HG03066 (cell line): ENCODE measurements around the gene SNRPA.

Source experiments
- ATAC-seq: cut with Tn5 transposase; IDR thresholded peaks from one replicate; pipeline ENCODE4 v1.9.1; 2021; ENCODE audit warnings: low read depth; ENCODE audit not compliant: unreplicated experiment

SNRPA gene

DNA sequence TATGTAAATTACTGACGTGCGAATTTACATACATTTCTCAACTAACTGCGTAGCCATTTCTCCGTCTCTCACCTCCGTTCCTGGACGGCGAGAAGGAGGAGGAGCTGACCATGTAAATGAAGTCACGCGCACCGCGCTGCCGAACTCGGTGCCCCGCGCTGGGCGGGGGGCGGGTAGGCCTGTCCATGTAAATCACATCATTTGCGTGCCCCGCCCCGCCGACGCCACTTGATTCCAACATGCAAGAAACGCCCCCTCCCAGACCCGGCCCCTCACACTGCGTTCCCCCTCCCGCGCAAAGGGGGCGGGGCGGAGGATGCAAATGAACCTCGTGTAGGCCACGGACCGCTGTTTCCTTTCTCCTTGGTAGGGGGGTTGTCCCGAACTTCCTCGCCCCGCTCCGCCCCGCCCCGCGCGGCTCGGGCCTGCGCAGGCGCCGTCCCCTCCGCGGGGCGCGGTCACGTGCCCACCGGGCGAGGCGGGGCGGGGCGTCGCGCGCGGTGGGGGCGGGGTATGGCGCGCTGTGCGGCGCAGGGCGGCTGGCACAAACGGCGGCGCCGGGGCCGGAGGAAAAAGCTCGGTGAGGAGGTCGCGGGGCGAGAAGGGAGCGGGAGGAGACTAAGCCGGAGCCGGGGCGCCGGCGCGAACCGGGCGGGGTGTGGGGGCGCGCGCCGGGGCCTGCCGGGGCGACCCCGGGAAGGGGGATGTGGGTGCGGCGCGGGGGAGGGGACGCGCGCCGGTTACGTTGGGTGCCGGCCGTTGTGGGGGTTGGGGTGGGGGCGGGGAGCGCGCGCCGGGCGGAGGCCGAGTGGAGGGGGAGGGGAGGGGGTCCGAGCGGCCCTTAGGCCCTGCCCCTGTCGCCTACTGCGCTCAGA, 47.9 kb downstream of the SNRPA start, which contains the start of gene EGLN2:
Gene EGLN2 (plus strand): TSS at position 509 of the 875 bp plus-strand sequence. CDS start 1,382 bp downstream, outside the sequence.
- ATAC-seq: peak; percentile 78

DNA sequence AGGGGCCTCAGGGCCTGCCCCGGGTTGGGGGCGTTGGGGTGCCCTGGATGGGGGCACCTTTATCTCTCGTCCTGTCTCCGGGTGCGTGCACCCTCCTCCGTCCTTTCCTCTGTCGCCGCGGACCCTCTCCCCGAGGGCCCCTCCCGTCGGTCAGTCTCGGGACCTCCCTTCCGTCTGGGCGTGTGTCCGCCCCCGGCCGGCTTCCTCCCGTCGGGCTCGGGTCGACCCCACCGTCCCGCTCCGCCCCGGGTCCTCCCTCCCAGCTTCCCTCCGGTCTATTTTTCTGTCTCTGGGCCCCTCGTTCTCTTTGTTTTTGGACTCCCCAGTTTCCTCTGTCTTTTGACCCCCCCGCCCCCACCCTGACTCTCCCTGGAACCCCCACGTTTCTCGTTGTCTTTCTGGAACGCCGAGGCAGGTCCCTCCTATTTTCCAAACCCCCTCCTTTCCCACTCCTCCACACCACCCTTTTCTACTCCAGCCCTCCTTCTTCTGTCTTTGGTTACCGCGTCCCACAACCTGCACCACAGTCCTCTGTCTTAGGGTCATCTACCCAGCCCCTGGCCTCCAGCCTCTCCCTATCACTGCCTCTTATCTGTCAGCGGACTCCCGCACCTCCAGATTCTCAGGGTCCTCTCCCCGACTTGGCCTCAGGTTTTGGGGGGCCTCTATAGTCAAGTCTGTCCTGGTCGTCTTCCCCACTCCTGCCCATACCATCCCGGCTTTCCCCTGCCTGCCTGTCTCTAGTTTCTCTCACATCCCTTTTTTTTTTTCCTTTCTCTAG, 48.7 kb downstream of the SNRPA start:
- ATAC-seq: no peak

DNA sequence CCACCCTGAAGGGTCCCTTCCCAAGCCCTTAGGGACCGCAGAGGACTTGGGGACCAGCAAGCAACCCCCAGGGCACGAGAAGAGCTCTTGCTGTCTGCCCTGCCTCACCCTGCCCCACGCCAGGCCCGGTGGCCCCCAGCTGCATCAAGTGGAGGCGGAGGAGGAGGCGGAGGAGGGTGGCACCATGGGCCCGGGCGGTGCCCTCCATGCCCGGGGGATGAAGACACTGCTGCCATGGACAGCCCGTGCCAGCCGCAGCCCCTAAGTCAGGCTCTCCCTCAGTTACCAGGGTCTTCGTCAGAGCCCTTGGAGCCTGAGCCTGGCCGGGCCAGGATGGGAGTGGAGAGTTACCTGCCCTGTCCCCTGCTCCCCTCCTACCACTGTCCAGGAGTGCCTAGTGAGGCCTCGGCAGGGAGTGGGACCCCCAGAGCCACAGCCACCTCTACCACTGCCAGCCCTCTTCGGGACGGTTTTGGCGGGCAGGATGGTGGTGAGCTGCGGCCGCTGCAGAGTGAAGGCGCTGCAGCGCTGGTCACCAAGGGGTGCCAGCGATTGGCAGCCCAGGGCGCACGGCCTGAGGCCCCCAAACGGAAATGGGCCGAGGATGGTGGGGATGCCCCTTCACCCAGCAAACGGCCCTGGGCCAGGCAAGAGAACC, 49.5 kb downstream of the SNRPA start:
- no peak for ATAC-seq

DNA sequence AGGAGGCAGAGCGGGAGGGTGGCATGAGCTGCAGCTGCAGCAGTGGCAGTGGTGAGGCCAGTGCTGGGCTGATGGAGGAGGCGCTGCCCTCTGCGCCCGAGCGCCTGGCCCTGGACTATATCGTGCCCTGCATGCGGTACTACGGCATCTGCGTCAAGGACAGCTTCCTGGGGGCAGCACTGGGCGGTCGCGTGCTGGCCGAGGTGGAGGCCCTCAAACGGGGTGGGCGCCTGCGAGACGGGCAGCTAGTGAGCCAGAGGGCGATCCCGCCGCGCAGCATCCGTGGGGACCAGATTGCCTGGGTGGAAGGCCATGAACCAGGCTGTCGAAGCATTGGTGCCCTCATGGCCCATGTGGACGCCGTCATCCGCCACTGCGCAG, 50.0 kb downstream of the SNRPA start:
- ATAC-seq: no peak

DNA sequence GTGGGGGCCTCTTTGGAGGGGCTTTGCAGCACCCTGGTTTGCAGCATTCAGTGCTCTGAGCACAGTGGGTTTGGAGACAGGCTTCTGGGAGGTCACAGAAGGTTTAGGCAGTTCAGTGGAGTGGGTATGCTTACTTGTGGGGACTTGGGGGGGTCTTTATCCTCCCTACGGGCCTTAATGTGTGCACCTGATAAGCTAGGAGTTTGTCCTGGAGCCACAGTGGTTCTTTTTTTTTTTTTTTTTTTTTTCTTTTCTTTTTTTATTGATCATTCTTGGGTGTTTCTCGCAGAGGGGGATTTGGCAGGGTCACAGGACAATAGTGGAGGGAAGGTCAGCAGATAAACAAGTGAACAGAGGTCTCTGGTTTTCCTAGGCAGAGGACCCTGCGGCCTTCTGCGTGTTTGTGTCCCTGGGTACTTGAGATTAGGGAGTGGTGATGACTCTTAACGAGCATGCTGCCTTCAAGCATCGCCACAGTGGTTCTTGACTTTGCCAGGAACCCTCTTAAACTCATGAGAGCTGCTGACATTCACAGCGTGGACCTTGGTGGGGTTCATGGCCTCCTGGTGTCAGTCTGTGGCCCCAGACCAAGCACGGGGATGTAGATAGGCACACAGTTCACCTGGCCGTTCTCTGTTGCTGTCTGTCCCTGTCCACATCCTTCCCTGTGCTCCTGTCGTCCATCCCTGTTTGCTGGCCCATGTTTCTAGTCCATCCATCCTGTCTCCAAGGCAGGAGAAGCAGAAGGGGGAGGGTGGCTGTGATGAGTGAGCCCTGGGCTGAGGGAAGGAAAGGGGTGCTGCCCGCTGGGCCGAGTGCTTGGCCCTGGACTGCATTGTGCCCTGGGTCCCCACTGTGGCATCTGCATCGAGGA, 50.7 kb downstream of the SNRPA start:
- ATAC-seq: no peak

DNA sequence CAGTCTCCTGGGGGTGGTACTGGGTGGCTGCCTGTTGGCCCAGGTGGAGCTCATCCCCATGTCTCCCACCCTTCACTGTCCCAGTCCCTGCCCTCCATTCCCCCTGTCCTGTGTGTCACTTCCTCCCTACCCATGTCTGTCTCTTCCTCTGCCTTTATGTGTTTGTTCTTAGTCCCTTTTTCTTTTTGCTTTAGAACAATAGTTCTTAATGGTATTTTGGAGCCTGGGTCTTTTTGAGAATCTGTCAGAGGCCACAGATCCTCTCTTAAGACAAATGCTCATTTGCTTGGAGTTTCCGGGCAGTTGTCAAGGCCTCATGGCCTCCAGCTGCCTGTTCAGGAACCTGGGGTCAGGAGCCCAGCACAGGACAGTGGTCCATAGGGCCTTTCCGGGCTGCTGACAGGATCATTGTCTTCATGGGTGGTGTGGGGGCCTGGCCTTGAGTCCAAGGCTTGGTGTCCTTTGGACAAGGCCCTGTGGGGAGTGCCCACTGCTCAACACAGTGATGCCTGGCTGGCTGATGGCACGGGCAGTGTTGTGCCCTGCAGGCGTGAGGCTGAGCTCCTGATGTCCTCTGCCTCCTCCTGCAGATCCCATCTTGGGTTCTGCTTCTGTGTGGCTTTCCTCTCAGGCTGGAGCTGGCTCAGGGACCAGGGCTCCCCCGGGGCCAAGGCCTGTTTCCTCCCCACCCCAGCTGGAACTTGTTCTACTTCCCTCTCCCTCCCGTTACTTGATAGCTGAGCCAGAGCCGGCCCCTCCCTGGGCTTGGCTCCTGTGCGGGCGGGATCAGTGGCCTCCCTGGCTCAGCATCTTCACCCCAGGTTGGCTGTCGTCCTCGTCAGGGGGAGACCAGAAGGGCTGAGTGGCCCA, 51.5 kb downstream of the SNRPA start:
- ATAC-seq: no peak

DNA sequence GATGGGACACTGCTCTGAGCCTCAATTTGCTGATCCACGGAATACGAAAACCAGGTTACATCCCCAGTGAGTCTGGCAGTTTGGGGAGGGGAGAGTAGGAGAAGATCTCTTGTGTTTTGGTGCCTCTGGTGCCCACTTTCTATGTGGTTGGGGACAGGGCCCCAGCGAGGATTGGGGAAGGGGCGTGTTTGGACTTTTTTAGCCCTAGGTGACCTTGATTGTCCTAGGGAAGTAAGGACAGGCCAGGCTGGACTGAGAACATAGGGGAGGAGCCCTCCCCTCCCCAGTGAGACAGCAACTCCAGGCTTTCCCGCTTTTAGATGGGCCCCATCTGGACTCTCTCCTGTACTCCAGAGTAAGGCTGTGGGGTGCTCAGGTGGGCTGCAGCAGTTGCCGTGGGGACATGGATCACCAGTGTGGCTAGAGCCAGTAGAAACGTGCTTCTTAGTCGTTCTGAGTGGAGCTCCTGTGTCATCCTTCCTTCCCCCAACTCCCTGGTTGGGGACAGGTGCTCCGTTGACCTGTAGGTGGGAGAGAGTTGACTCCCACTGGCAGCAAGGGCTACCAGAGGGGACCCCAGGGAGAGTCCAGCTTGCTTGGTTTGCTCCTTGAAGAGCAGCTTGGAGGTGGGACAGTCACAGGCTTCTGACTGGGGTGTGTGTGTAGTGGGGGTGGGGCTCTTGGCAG, 52.3 kb downstream of the SNRPA start:
- no peak for ATAC-seq

DNA sequence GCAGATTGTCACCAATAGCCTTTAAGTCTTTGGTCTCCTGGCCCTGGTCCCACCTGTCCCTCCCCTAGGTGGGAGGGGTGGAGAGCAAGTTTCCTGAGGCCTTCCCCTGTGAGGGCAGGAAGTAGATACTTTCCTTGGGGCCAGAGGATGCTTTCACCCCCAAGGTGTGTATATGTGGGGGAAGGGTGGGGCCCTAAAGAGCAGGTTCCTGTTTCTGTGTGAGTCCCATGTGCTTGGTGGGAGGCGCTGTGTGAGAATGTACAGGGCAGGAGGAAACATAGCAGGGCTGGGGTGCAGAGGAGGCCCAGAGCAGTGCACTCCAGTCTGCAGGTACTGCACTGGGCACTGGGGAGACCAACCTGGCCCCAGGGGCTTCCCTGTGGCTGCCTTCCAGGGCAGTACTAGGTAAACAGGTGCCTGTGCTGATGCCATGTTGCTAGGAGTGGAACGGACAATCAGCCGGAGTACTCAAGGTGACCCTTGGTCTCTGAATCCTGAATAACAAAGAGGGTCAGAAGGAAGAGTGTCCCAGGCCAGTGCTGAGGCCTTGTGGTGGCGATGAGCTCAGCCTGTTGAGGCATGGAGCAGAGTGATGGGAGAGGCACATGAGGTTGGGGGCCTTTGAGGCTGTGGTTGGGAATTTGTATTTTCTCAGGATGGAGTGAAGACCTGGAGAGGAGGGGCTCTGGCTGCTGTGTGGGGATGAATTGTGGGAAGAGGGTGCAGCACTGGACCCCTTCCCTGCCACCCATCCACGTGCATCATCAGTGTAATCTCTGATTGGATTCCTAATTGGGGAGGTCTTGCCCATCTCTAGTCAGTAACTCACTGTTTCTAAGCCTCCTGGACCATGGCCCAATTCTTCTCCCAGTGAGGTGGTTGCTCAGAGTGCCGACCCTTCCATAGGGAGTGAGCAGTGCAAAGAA, 53.1 kb downstream of the SNRPA start:
- no peak for ATAC-seq

DNA sequence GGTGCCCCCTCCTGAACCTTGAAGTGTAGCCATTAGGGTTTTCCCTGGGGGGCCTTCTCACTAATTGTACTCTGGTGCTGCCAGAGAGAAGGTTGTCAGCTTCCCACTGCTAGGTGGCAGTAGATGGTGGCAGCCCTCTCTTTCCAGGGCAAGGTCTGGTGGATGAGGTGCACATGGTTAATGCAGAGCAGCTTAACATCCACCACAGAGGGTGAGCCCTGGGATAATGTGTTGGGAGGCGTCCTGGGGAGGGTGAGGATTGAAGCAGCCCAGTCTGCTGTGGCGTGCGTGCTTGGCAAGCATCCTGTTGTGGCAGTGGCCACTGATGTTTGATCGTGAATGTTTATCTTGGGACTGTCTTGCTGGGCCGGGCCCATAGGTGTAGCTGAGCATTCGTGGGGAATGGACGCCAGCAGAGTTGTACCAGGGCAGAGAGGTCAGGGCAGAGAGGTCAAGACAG, 53.8 kb downstream of the SNRPA start:
- no peak for ATAC-seq

DNA sequence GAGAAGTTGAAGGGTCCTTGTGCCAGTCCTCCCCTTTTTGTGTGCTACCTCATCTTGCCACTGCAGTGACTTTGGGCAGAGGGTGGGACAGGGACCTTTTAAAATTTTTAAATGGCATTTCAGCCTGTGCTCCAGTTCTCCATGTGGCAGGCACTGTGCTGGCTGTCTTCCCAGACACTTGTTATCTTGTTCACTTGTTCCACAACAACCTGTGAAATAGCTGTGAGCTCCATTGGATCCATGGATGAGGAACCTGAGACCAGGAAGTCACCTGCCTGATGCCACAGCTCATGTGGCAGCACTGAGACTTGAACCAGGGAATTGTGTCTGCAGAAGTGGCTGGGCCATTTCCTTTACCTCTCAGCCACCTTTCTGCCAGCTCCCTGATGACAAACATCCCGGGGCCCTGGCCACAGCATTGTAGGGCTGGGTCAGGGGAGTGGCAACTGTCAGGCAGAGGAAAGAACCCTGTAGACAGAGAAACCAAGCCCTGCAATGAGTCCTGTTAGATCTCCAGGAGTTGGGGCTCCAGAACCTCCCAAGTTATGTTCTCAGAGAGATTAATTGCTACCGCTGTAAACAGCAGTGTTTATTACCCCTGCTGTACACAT, 54.4 kb downstream of the SNRPA start:
- ATAC-seq: no peak

DNA sequence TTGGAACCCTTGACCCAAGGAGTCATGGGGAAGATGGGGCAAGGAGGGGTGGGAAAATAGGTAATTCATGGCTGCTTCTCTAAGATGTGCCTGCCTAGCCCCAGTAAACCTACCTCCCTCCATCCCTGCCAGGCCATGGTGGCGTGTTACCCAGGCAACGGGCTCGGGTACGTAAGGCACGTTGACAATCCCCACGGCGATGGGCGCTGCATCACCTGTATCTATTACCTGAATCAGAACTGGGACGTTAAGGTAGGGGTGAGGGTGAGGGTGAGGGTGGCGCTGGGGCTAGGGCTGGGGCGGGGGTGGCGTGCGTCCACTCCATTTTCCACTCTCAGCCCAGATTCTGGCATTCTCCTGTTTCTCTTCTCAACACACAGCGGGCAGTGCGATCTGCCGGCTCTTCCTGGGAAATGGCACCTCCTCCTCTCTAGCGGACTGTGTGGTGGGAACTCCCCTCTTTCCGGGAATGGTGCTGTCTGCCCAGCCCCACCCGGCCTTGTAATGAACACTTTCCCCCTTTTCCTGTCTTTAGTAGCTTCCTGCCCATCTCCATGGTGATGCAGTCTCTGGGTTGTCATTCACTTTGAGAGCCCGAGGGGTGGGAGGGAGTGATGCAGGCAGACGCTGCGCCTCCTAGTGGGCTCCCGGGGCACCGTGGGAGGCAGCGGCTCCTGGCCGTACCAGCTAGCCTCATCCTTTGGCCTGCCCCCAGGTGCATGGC, 55.6 kb downstream of the SNRPA start:
- no peak for ATAC-seq

DNA sequence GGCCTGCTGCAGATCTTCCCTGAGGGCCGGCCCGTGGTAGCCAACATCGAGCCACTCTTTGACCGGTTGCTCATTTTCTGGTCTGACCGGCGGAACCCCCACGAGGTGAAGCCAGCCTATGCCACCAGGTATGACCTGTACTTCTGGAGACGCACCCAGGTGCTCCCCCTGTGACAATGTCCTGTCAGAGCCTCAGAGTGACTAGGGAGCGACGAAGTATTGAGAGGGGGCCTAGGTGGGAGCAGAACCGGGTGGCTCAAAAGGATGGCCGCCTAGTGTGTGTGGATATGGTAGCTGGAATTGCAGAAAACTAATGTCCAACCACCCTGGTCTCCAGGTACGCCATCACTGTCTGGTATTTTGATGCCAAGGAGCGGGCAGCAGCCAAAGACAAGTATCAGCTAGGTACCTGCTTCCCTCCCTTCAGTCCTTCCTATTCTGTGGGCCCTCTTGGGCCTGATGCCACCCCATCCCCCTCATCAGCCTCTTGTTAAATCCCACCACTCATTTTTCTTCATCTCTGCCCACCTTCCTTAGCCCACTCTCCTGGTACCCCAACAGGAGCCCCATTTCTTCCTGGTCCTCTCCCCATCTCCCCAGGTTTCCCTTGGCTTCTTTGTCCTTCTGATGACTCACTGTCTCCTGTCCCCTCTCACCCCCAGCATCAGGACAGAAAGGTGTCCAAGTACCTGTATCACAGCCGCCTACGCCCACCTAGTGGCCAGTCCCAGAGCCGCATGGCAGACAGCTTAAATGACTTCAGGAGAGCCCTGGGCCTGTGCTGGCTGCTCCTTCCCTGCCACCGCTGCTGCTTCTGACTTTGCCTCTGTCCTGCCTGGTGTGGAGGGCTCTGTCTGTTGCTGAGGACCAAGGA, 56.4 kb downstream of the SNRPA start:
- ATAC-seq: no peak

DNA sequence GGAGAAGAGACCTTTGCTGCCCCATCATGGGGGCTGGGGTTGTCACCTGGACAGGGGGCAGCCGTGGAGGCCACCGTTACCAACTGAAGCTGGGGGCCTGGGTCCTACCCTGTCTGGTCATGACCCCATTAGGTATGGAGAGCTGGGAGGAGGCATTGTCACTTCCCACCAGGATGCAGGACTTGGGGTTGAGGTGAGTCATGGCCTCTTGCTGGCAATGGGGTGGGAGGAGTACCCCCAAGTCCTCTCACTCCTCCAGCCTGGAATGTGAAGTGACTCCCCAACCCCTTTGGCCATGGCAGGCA, 57.0 kb downstream of the SNRPA start:
- no peak for ATAC-seq

DNA sequence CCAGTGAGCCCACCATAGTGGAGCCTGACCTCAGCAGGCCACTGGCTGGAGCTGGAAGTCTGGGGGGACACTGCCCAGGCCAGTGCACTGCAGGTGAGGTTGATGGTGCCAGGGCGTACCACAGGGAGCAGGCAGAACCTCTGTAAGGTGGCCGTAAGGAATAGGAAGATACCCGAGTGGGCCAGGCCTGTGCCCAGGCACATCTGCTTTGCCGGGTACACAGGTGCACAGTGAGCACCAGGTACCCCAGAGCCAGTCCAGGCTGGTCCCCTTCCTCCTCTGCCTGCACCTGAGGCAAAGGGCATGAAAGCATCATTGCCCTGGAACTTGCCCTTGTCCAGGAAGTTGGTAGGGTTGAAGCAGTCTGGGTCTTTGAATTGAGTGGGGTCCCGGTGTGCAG, 57.5 kb downstream of the SNRPA start:
- ATAC-seq: no peak

DNA sequence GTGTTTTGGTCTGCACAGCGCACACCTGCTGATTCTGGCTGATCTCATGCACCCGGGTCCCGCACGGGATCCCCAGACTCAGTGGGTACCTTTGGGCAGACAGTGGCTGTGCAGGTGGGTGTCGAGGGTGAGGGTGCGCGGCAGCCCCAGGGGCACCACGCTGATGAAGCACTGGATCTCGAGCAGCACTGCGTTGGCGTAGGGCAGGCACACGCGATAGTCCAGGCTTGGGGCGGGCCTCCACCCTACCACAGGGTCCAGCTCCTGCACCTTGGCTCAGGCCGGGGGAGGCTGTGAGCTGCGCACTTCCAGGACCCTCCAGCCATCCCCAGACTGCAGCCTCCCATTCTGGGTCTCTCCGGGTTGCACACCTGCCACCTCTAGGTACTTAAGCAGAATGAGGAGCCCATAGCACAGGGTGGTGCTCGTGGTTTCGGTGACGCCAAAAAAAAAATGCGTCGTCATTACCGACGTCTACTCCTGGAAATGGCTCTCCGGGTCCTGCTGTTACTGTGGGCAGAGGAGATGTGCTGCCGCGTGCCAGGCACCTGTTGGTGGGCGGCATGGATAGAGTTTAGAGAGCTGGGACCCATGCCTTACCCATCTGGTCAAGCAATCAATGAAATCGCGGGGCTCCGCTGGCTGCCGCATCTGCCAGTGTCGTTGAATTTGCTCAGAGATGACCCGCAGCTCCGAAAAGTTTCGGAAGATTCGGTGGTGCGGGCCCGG, 58.5 kb downstream of the SNRPA start:
- no peak for ATAC-seq
